Natural killer cell (primary cell): ENCODE measurements around the gene KATNIP. TPM values are rescaled to one million over a fixed set of nuclear protein-coding genes. Genes with fewer than 3 reads are reported as not detected.

Experiments used
- ATAC-seq, 3 donors: fragments of 150-1000 bp in 2 of 3; fragments of 200-7000 bp in 1 of 3; cut with Tn5 transposase; 1 replicate in 1 of 3; 2 replicates in 2 of 3; pipeline ENCODE4 v1.10.0; 2021; ENCODE audit warnings: mild to moderate bottlenecking in 2 of 3, moderate library complexity in 2 of 3
- DNase-seq, 2 donors: peaks; one replicate each; pipeline versions ENCODE4 v3.0.0 to v3.0.0-alpha.2; 2013 to 2021; ENCODE audit warnings: mixed read lengths in 1 of 2
- H3K27ac ChIP-seq: one replicate; pipeline ENCODE4 v1.5.1; 2013; ENCODE audit warnings: mild to moderate bottlenecking, low read length
- H3K27me3 ChIP-seq: one replicate; pipeline ENCODE4 v1.6.1; 2013; ENCODE audit warnings: low read length; ENCODE audit not compliant: control insufficient read depth, insufficient read depth
- H3K36me3 ChIP-seq: one replicate; pipeline ENCODE4 v1.6.1; 2013; ENCODE audit warnings: low read length; ENCODE audit not compliant: control insufficient read depth, insufficient read depth
- H3K4me1 ChIP-seq: one replicate; pipeline ENCODE4 v1.6.1; 2013; ENCODE audit warnings: low read length; ENCODE audit not compliant: control insufficient read depth, insufficient read depth
- H3K4me3 ChIP-seq: one replicate; pipeline ENCODE4 v1.5.1; 2013; ENCODE audit warnings: low read length
- H3K9me3 ChIP-seq: one replicate; pipeline ENCODE4 v1.6.1; 2013; ENCODE audit warnings: low read length; ENCODE audit not compliant: control insufficient read depth, insufficient read depth
- H3K27ac Mint-ChIP-seq, 2 donors: one replicate each; pipeline ENCODE4 v1.8.0; 2022; ENCODE audit warnings: mild to moderate bottlenecking in 2 of 2, mixed read lengths in 2 of 2, moderate library complexity in 1 of 2
- H3K27me3 Mint-ChIP-seq, 2 donors: one replicate each; pipeline ENCODE4 v1.8.0; 2022; ENCODE audit warnings: low read depth in 2 of 2, mixed read lengths in 2 of 2
- H3K36me3 Mint-ChIP-seq: one replicate; pipeline ENCODE4 v1.8.0; 2022; ENCODE audit warnings: mixed read lengths
- H3K4me1 Mint-ChIP-seq, 2 donors: one replicate each; pipeline ENCODE4 v1.8.0; 2022; ENCODE audit warnings: mixed read lengths in 2 of 2
- H3K4me3 Mint-ChIP-seq: one replicate; pipeline ENCODE4 v1.8.0; 2022; ENCODE audit warnings: mild to moderate bottlenecking, moderate library complexity, mixed read lengths
- H3K9me3 Mint-ChIP-seq, 2 donors: one replicate each; pipeline ENCODE4 v1.8.0; 2022; ENCODE audit warnings: mixed read lengths in 2 of 2
- whole genome bisulfite sequencing: methylation state at CpG from one replicate; pipeline ENCODE4 v1.1.7; 2013; ENCODE audit warnings: missing lambda C conversion rate; ENCODE audit not compliant: insufficient coverage; 5-methylcytosine and 5-hydroxymethylcytosine counted together
- intact Hi-C: fragments of 100-400 bp; cut with micrococcal nuclease; formaldehyde crosslinking; loops from one replicate; pipeline ENCODE4 v1.14.2; 2022
- total RNA-seq, 4 donors: library from RNA; stranded (reverse); fragments of 120-200 nt in 1 of 4; gene quantifications; one replicate each; pipeline versions ENCODE4 v1.2.3 to v1.2.4, GENCODE V29; 2013 to 2022
- TF ChIP-seq, protein P1 (sequence below): fragments of 200-600 bp; IDR thresholded peaks from one replicate; pipeline ENCODE4 v1.8.0; 2022; ENCODE audit warnings: antibody characterized with exemption

Gene KATNIP
- total RNA-seq, 3 donors from 2014 or later (not counting 1 experiment from before 2014, with no cell fraction given): 32.6 to 38.4 (median 32.7) TPM

DNA sequence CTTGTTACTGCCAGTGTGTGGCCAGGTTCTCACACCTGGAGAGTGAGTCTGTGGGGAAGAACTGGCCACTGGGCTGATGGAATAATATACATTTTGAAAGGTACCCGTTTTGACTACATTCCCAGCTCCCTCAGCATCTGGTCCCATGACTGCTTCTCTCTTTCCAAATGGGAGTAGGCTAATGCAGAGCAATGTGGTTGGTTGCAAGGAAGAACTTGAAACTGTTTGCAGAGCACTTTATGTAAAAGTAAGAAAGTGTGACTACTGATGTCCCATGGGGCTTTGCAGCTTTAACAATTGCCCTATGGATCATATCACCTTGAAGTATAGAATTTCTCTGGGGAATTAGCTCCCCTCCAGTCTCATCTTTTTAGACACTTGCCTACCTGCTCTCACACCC, 9.0 kb downstream of the KATNIP start:
- intact Hi-C loops: no loop called here
- TF ChIP-seq, protein P1, sequence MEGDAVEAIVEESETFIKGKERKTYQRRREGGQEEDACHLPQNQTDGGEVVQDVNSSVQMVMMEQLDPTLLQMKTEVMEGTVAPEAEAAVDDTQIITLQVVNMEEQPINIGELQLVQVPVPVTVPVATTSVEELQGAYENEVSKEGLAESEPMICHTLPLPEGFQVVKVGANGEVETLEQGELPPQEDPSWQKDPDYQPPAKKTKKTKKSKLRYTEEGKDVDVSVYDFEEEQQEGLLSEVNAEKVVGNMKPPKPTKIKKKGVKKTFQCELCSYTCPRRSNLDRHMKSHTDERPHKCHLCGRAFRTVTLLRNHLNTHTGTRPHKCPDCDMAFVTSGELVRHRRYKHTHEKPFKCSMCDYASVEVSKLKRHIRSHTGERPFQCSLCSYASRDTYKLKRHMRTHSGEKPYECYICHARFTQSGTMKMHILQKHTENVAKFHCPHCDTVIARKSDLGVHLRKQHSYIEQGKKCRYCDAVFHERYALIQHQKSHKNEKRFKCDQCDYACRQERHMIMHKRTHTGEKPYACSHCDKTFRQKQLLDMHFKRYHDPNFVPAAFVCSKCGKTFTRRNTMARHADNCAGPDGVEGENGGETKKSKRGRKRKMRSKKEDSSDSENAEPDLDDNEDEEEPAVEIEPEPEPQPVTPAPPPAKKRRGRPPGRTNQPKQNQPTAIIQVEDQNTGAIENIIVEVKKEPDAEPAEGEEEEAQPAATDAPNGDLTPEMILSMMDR: no peak
- H3K4me1 ChIP-seq: no peaks in the 10 kb centered on the region
- no peak overlapping the region for H3K27ac ChIP-seq
- H3K4me3 ChIP-seq: no peak overlapping the region
- Mint-ChIP-seq H3K9me3 (no peaks in the 10 kb centered on the region), H3K4me1 (peaks cover 0 to 11% of the 10 kb centered on the region in 2 donors), H3K27ac (no peak overlapping the region), H3K4me3 (no peak overlapping the region), H3K27me3 (no peaks in the 10 kb centered on the region), H3K36me3 (no peaks in the 10 kb centered on the region)
- DNase-seq: no peak
- WGBS: 100% methylated on average over 1 of the region's 1 CpG
- no peaks in the 10 kb centered on the region for H3K9me3 ChIP-seq
- no peaks in the 10 kb centered on the region for H3K27me3 ChIP-seq
- no peak for ATAC-seq
- no peaks in the 10 kb centered on the region for H3K36me3 ChIP-seq

DNA sequence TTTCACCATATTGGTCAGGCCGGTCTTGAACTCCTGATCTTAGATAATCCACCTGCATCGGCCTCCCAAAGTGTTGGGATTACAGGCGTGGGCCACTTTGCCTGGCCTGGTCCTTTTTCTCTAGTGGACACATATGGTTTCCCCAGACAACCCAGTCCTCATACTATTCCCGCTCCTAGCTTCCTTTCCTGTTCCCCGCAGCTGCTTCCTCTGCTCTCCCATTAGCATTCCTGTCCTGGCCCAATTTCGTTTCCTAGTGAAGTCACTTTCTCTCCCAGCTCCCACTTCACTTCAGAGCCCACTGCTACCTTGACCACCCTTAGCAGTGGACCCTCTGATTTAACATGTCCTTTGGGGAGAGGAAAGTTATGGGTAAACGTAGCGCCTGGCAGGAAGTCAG, 11.3 kb downstream of the KATNIP start:
- WGBS: 94% methylated on average over 8 of the region's 8 CpGs
- TF ChIP-seq, protein P1: no peak
- no peak for DNase-seq
- Histone ChIP-seq H3K9me3 (no peaks in the 10 kb centered on the region), H3K36me3 (no peaks in the 10 kb centered on the region), H3K27me3 (no peaks in the 10 kb centered on the region), H3K27ac (no peak overlapping the region), H3K4me1 (no peaks in the 10 kb centered on the region), H3K4me3 (no peak overlapping the region)
- H3K4me1 Mint-ChIP-seq: peaks cover 0 to 12% of the 10 kb centered on the region in 2 donors
- no peaks in the 10 kb centered on the region for H3K27me3 Mint-ChIP-seq
- no peak for ATAC-seq
- no peak overlapping the region for H3K4me3 Mint-ChIP-seq
- intact Hi-C loops: no loop called here
- H3K36me3 Mint-ChIP-seq: no peaks in the 10 kb centered on the region
- H3K27ac Mint-ChIP-seq: no peak overlapping the region
- no peaks in the 10 kb centered on the region for H3K9me3 Mint-ChIP-seq

DNA sequence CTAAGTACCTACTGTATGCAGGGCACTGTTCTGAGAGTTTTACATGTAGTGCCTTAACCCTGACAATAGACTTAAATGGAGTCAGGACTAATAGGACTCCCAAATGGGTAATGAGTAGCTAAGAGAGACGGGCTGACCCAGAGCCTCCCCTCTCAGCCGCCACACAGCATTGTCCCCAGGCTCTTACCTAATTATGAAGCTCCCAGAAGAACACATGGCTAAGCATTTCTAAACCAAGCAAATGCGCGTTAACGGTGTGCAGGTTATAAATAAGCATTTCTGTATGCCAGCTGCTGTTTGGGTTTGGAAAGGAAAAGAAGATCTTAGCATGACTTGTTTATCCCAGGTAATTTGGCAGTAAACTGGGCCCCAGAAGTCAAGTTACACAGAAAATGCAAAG, 14.3 kb downstream of the KATNIP start:
- H3K27me3 ChIP-seq: no peaks in the 10 kb centered on the region
- no peak overlapping the region for H3K27ac ChIP-seq
- Mint-ChIP-seq H3K4me1 (peaks cover 6 to 18% of the 10 kb centered on the region in 2 donors), H3K9me3 (no peaks in the 10 kb centered on the region), H3K4me3 (no peak overlapping the region), H3K27ac (no peak overlapping the region), H3K27me3 (no peaks in the 10 kb centered on the region), H3K36me3 (no peaks in the 10 kb centered on the region)
- no peak for ATAC-seq
- no peaks in the 10 kb centered on the region for H3K36me3 ChIP-seq
- intact Hi-C loops: no loop called here
- no peak for DNase-seq
- no peaks in the 10 kb centered on the region for H3K4me1 ChIP-seq
- TF ChIP-seq, protein P1: no peak
- 95% methylated on average over 5 of the region's 5 CpGs for WGBS
- no peaks in the 10 kb centered on the region for H3K9me3 ChIP-seq
- H3K4me3 ChIP-seq: no peak overlapping the region

DNA sequence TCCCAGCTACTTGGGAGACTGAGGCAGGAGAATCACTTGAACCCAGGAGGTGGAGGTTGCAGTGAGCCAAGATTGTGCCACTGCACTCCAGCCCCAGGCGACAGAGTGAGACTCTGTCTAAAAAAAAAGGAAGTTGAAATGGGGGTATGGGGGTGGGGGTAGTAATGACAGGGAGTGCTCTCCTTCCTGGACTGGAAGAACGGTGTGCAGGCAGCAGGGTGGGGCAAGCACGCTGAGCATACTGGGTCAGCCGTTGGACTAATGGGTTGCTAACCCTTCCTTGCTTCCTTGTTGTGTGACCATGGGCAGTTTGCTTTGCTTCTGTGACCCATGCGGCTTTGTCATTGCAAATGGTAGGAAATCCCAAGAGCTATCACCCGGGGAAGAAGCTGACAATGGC, 16.5 kb downstream of the KATNIP start:
- DNase-seq: no peak

More for the DNA sequence above, 16.5 kb downstream of the KATNIP start:
- H3K9me3 Mint-ChIP-seq: no peaks in the 10 kb centered on the region
- ATAC-seq: peak in 1 of 3 donors; percentile 41
- no peak overlapping the region for H3K4me3 Mint-ChIP-seq
- Histone ChIP-seq H3K27me3 (no peaks in the 10 kb centered on the region), H3K4me1 (no peaks in the 10 kb centered on the region), H3K27ac (no peak overlapping the region), H3K9me3 (no peaks in the 10 kb centered on the region), H3K36me3 (no peaks in the 10 kb centered on the region), H3K4me3 (no peak overlapping the region)
- WGBS: 46% methylated on average over 6 of the region's 6 CpGs
- no peak overlapping the region for H3K27ac Mint-ChIP-seq
- no peaks in the 10 kb centered on the region for H3K36me3 Mint-ChIP-seq
- H3K27me3 Mint-ChIP-seq: no peaks in the 10 kb centered on the region
- TF ChIP-seq, protein P1: no peak
- intact Hi-C loops: no loop called here
- H3K4me1 Mint-ChIP-seq: peaks cover 6 to 14% of the 10 kb centered on the region in 2 donors
